ENCODE measurements around the gene SLC30A10. TPM values are rescaled to one million over a fixed set of nuclear protein-coding genes. Genes with fewer than 3 reads are reported as not detected.
A peak's percentile ranks its signal among the peaks of the same experiment; 100 is the strongest.
"Not testable (repeated sequence)": the region's sequence is repeated elsewhere in the genome, so short reads cannot be mapped to it uniquely, and the experiment has no call there.

Gene SLC30A10
- total and polyA plus RNA-seq, 2 of the 13 experiments (the other 11 are each of a cell fraction or from before 2014, with no cell fraction given): 20.9 to 30.2 TPM

- H3K4me3 ChIP-seq (replicated peaks in 1 of 3; ENCODE audit: insufficient read depth in 1 of 3, low read depth in 2 of 3, low read length in 3 of 3); intact Hi-C loops (cut with micrococcal nuclease; ENCODE audit: unreplicated experiment); H4K20me1 ChIP-seq (ENCODE audit: insufficient read depth, low read length); POLR2A ChIA-PET; H3K4me2 ChIP-seq (ENCODE audit: low read depth, low read length); H3K36me3 ChIP-seq (replicated peaks in 1 of 2; ENCODE audit: control insufficient read depth in 1 of 2, insufficient read depth in 2 of 2, low read length in 2 of 2); DNase-seq (ENCODE audit: low spot score); H2AFZ ChIP-seq (ENCODE audit: low read length); CTCF ChIA-PET (ENCODE audit: low intra/inter-chr PET ratio, low total read pairs); H3K9me3 ChIP-seq (ENCODE audit: low read length); H3K9ac ChIP-seq (ENCODE audit: insufficient read depth, low read depth, low read length); BruUV-seq (replicated peaks); H3K79me2 ChIP-seq (ENCODE audit: insufficient read depth, low read length); H3K27me3 ChIP-seq (ENCODE audit: control insufficient read depth in 1 of 2, insufficient read depth in 2 of 2, low read length in 2 of 2); FAIRE-seq; ATAC-seq; H3K27ac ChIP-seq (ENCODE audit: extremely low read length, insufficient read depth, low read length); in situ Hi-C loops (cut with HindIII; ENCODE audit: extremely low pct_ligation_motif_present, low pct_unique_long_range_greater_than_20kb): not testable (repeated sequence)
- 24% methylated on average over 1 of the region's 1 CpG for WGBS (ENCODE audit: low lambda C conversion rate)
- peak; percentile 64 for TF ChIP-seq NFE2L2 (IDR thresholded peaks at IDR 0.05; ENCODE audit: low read length)
- peaks cover 18% of the 10 kb centered on the region for H3K4me1 ChIP-seq (ENCODE audit: insufficient read depth, low read length)
Observed at GRCh38 chr1:219872538-219872937, 55.8 kb downstream of the SLC30A10 start.

GRCh38 chr1:219871427-219872057, 56.8 kb downstream of the SLC30A10 start:
- ATAC-seq (peak; percentile 74), DNase-seq (ENCODE audit: low spot score) (no peak), FAIRE-seq (no peak)
- Histone ChIP-seq H4K20me1 (ENCODE audit: insufficient read depth, low read length) (no peaks in the 10 kb centered on the region), H3K27ac (ENCODE audit: extremely low read length, insufficient read depth, low read length) (no peak overlapping the region), H3K4me3 (replicated peaks in 1 of 3; ENCODE audit: insufficient read depth in 1 of 3, low read depth in 2 of 3, low read length in 3 of 3) (no peak overlapping the region), H3K27me3 (ENCODE audit: control insufficient read depth in 1 of 2, insufficient read depth in 2 of 2, low read length in 2 of 2) (no peaks in the 10 kb centered on the region; a peak in 1 of 5 replicates), H3K4me2 (ENCODE audit: low read depth, low read length) (no peak overlapping the region), H3K9me3 (ENCODE audit: low read length) (no peaks in the 10 kb centered on the region), H2AFZ (ENCODE audit: low read length) (no peak overlapping the region), H3K9ac (ENCODE audit: insufficient read depth, low read depth, low read length) (no peak overlapping the region), H3K36me3 (replicated peaks in 1 of 2; ENCODE audit: control insufficient read depth in 1 of 2, insufficient read depth in 2 of 2, low read length in 2 of 2) (no peaks in the 10 kb centered on the region), H3K79me2 (ENCODE audit: insufficient read depth, low read length) (no peaks in the 10 kb centered on the region), H3K4me1 (ENCODE audit: insufficient read depth, low read length) (peaks cover 18% of the 10 kb centered on the region)
- 0% methylated on average over 3 of the region's 3 CpGs for WGBS (ENCODE audit: low lambda C conversion rate)
- BruUV-seq (replicated peaks): no TSS peak
- CTCF ChIA-PET (ENCODE audit: low intra/inter-chr PET ratio, low total read pairs): no interaction called here
- intact Hi-C loops (cut with micrococcal nuclease; ENCODE audit: unreplicated experiment): no loop called here
- POLR2A ChIA-PET: no interaction called here
- in situ Hi-C loops (cut with HindIII; ENCODE audit: extremely low pct_ligation_motif_present, low pct_unique_long_range_greater_than_20kb): no loop called here
- TF ChIP-seq SOX13 (IDR thresholded peaks at IDR 0.05): no peak
- peak in 1 of 2 experiments; percentile 14; a peak in 1 of 4 replicates for TF ChIP-seq SOX13 (CRISPR knock-in tag; conservative IDR thresholded peaks at IDR 0.05 in 1 of 2, IDR thresholded peaks at IDR 0.05 in 1 of 2)
- TF ChIP-seq CEBPB (IDR thresholded peaks at IDR 0.05; ENCODE audit: borderline replicate concordance, low read depth, low read length): peak; percentile 8; the same call in 1 of the 2 replicates
- TF ChIP-seq TBX3 (IDR thresholded peaks at IDR 0.05; ENCODE audit: borderline replicate concordance): peak; percentile 28; the same call in 1 of the 2 replicates
- no peak for TF ChIP-seq TCF12 (IDR thresholded peaks at IDR 0.05)
- TF ChIP-seq TCF12 (CRISPR knock-in tag; IDR thresholded peaks at IDR 0.05): no peak
- TF ChIP-seq SOX5 (CRISPR knock-in tag; IDR thresholded peaks at IDR 0.05; ENCODE audit: borderline replicate concordance): peak; percentile 42; the same call in 1 of the 2 replicates
- no peak for TF ChIP-seq KLF6 (CRISPR knock-in tag; IDR thresholded peaks at IDR 0.05)
- no peak for TF ChIP-seq SOX6 (IDR thresholded peaks at IDR 0.05)
- peak; percentile 45; the same call in 1 of the 2 replicates for TF ChIP-seq SOX6 (CRISPR knock-in tag; IDR thresholded peaks at IDR 0.05)
- TF ChIP-seq, protein P1, sequence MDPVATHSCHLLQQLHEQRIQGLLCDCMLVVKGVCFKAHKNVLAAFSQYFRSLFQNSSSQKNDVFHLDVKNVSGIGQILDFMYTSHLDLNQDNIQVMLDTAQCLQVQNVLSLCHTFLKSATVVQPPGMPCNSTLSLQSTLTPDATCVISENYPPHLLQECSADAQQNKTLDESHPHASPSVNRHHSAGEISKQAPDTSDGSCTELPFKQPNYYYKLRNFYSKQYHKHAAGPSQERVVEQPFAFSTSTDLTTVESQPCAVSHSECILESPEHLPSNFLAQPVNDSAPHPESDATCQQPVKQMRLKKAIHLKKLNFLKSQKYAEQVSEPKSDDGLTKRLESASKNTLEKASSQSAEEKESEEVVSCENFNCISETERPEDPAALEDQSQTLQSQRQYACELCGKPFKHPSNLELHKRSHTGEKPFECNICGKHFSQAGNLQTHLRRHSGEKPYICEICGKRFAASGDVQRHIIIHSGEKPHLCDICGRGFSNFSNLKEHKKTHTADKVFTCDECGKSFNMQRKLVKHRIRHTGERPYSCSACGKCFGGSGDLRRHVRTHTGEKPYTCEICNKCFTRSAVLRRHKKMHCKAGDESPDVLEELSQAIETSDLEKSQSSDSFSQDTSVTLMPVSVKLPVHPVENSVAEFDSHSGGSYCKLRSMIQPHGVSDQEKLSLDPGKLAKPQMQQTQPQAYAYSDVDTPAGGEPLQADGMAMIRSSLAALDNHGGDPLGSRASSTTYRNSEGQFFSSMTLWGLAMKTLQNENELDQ (CRISPR knock-in tag; IDR thresholded peaks at IDR 0.05; ENCODE audit: borderline replicate concordance): no peak
- no peak for TF ChIP-seq NFE2L1 (CRISPR knock-in tag; IDR thresholded peaks at IDR 0.05; ENCODE audit: borderline replicate concordance)
- TF ChIP-seq NFE2L2 (IDR thresholded peaks at IDR 0.05; ENCODE audit: low read length): no peak
- no peak for TF ChIP-seq FOXP1 (IDR thresholded peaks at IDR 0.05)
- peak; percentile 63 for TF ChIP-seq FOXP1 (CRISPR knock-in tag; IDR thresholded peaks at IDR 0.05)
